ENCODE measurements around the gene DHRS3. TPM values are rescaled to one million over a fixed set of nuclear protein-coding genes. Genes with fewer than 3 reads are reported as not detected.

Gene DHRS3
- total and polyA plus RNA-seq, 2 of the 13 experiments (the other 11 are each of a cell fraction or from before 2014, with no cell fraction given) = 48.5 to 90.5 TPM

GRCh38 chr1:12618965-12619791 lies 1.2 kb upstream of the DHRS3 start (continued):
- no peak for TF ChIP-seq PRDM15 (CRISPR knock-in tag; IDR thresholded peaks at IDR 0.05)
- TF ChIP-seq ZNF615 (CRISPR knock-in tag; IDR thresholded peaks at IDR 0.05; ENCODE audit: borderline replicate concordance) = 0 out of 2 replicates have a peak, but pooled peaks have one; percentile 41
- TF ChIP-seq PCBP1 (IDR thresholded peaks at IDR 0.05; ENCODE audit: borderline replicate concordance, low read depth, low read length) = 0 out of 2 replicates have a peak, but pooled peaks have one; percentile 42
- no peak; the same call in 1 of the 2 replicates for TF ChIP-seq ZNF142 (CRISPR knock-in tag; IDR thresholded peaks at IDR 0.05)
- TF ChIP-seq ZNF317 (CRISPR knock-in tag; IDR thresholded peaks at IDR 0.05) = peak; percentile 48
- peak; percentile 93 for TF ChIP-seq ZNF292 (CRISPR knock-in tag; IDR thresholded peaks at IDR 0.05; ENCODE audit: borderline replicate concordance, low read depth)
- TF ChIP-seq ZNF629 (CRISPR knock-in tag; conservative IDR thresholded peaks at IDR 0.05) = no peak; the same call in 1 of the 2 replicates
- no peak; the same call in 1 of the 2 replicates for TF ChIP-seq HINFP (CRISPR knock-in tag; IDR thresholded peaks at IDR 0.05; ENCODE audit: low read depth)
- TF ChIP-seq KDM2A (CRISPR knock-in tag; IDR thresholded peaks at IDR 0.05; ENCODE audit: borderline replicate concordance, low read depth) = peak; percentile 62; the same call in 1 of the 2 replicates
- peak; percentile 82 for TF ChIP-seq HMG20A (CRISPR knock-in tag; IDR thresholded peaks at IDR 0.05; ENCODE audit: borderline replicate concordance)
- peak; percentile 65; the same call in 1 of the 2 replicates for TF ChIP-seq MED13 (CRISPR knock-in tag; IDR thresholded peaks at IDR 0.05)
- peak; percentile 80 for TF ChIP-seq ZBTB7B (CRISPR knock-in tag; IDR thresholded peaks at IDR 0.05)
- TF ChIP-seq GPN1 (CRISPR knock-in tag; IDR thresholded peaks at IDR 0.05; ENCODE audit: borderline replicate concordance) = no peak
- TF ChIP-seq NCOR1 (IDR thresholded peaks at IDR 0.05; ENCODE audit: borderline replicate concordance, low read length) = no peak; the same call in 1 of the 2 replicates
- peak; percentile 84; the same call in 1 of the 2 replicates for TF ChIP-seq ZNF264 (CRISPR knock-in tag; IDR thresholded peaks at IDR 0.05)
- TF ChIP-seq CHD4 (IDR thresholded peaks at IDR 0.05; ENCODE audit: borderline replicate concordance, low read length) = no peak
- TF ChIP-seq NBN (conservative IDR thresholded peaks at IDR 0.05) = no peak
- TF ChIP-seq YEATS4 (CRISPR knock-in tag; IDR thresholded peaks at IDR 0.05; ENCODE audit: borderline replicate concordance) = 0 out of 2 replicates have a peak, but pooled peaks have one; percentile 55
